HepG2 (cell line): Measurements from ENCODE around the gene AGO4. TPM values are rescaled to one million over a fixed set of nuclear protein-coding genes. Genes with fewer than 3 reads are reported as not detected.

ENCODE experiments used
- ZMAT5 ChIP-seq: sonication (generic); formaldehyde crosslinking; IDR thresholded peaks from 2 replicates; pipeline ENCODE4 v1.5.0; 2020; ENCODE audit warnings: mild to moderate bottlenecking, low read depth, missing genetic modification reagents, borderline replicate concordance
- polyA plus RNA-seq, 8 experiments: library from polyadenylated mRNA; depleted of rRNA in 3 of 8; stranded (reverse) in 7 of 8; unstranded in 1 of 8; fragments of >200 nt; fragmentation: Illumina TruSeq in 4 of 8; extraction: Trizol in 4 of 8; gene quantifications; 2 replicates each; pipeline versions ENCODE4 v1.2.1 to v1.2.3, GENCODE V29; 2011 to 2016; ENCODE audit warnings: low read depth in 4 of 8, missing spikeins in 1 of 8, mixed read lengths in 1 of 8; ENCODE audit not compliant: insufficient read depth in 1 of 8
- total RNA-seq, 5 experiments: library from RNA; depleted of rRNA; stranded (reverse); fragments of >200 nt; fragmentation: Illumina TruSeq; extraction: Trizol; gene quantifications; 2 replicates each; pipeline ENCODE4 v1.2.3, GENCODE V29; 2016; ENCODE audit warnings: low read depth in 1 of 5
- TF ChIP-seq, protein P1 (sequence below), 2 experiments: fragments of 450-650 bp in 1 of 2; sonication (generic) in 1 of 2; formaldehyde crosslinking in 1 of 2; IDR thresholded peaks; 2 replicates each; pipeline versions ENCODE4 v1.6.1 to v1.8.0; 2016 to 2022; ENCODE audit warnings: antibody characterized with exemption in 1 of 2, mild to moderate bottlenecking in 1 of 2, missing genetic modification reagents in 1 of 2

AGO4 gene
- total and polyA plus RNA-seq, 2 of the 13 experiments (the other 11 are each of a cell fraction or from before 2014, with no cell fraction given): 6.0 to 13.8 TPM

GRCh38 chr1:35885961-35886558, 78.2 kb downstream of the AGO4 start (continued):
- TF ChIP-seq, protein P1, sequence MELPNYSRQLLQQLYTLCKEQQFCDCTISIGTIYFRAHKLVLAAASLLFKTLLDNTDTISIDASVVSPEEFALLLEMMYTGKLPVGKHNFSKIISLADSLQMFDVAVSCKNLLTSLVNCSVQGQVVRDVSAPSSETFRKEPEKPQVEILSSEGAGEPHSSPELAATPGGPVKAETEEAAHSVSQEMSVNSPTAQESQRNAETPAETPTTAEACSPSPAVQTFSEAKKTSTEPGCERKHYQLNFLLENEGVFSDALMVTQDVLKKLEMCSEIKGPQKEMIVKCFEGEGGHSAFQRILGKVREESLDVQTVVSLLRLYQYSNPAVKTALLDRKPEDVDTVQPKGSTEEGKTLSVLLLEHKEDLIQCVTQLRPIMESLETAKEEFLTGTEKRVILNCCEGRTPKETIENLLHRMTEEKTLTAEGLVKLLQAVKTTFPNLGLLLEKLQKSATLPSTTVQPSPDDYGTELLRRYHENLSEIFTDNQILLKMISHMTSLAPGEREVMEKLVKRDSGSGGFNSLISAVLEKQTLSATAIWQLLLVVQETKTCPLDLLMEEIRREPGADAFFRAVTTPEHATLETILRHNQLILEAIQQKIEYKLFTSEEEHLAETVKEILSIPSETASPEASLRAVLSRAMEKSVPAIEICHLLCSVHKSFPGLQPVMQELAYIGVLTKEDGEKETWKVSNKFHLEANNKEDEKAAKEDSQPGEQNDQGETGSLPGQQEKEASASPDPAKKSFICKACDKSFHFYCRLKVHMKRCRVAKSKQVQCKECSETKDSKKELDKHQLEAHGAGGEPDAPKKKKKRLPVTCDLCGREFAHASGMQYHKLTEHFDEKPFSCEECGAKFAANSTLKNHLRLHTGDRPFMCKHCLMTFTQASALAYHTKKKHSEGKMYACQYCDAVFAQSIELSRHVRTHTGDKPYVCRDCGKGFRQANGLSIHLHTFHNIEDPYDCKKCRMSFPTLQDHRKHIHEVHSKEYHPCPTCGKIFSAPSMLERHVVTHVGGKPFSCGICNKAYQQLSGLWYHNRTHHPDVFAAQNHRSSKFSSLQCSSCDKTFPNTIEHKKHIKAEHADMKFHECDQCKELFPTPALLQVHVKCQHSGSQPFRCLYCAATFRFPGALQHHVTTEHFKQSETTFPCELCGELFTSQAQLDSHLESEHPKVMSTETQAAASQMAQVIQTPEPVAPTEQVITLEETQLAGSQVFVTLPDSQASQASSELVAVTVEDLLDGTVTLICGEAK (IDR thresholded peaks at IDR 0.05): no peak
- TF ChIP-seq, protein P1 (CRISPR knock-in tag; IDR thresholded peaks at IDR 0.05): no peak
- no peak for TF ChIP-seq ZMAT5 (CRISPR knock-in tag)
